Hepatocyte (in vitro differentiated cells): ENCODE data around the gene DENND6B.

Experiments
- EZH2 ChIP-seq: fragments of 200-600 bp; sonication (generic); IDR thresholded peaks from 2 replicates; pipeline ENCODE4 v1.6.1; 2016; ENCODE audit warnings: antibody characterized with exemption, mild to moderate bottlenecking, borderline replicate concordance
- TF ChIP-seq, protein P1 (sequence below): fragments of 200-600 bp; sonication (generic); IDR thresholded peaks from 2 replicates; pipeline ENCODE4 v1.5.1; 2016; ENCODE audit warnings: antibody characterized with exemption, mild to moderate bottlenecking; ENCODE audit not compliant: poor library complexity

DNA sequence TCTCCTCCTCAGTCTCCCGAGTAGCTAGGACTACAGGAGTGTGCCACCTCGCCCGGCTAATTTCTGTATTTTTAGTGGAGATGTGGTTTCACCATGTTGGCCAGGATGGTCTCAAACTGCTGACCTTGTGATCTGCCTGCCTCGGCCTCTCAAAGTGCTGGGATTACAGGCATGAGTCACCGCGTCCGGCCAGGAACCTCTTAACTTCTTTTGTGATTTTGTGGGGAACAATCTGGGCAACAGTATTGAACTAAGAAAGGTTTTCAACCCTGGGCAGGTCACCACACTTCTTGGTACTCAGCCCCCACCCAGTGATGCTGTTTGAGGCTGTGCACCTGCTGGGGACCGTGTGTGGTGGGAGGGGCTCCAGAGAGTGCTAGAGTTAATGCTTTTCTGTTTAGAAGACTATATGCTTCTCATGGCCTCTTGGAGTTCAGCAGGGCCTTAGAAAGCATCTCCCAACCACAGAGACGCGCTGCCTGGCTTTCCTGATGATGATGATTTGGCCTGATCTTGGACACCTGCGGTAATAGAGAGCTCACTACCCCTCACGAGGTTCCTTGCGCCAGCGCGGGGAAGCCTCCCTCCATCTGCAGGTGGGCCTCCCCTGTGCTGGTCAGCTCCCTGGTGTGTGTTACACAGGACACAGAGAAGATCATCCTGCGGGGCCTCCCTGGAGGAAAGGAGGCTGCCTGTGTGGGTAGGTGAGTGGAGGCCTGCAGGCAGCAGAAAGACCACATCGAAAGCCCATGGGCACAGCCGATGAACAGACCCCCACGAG lies 1.2 kb downstream of the DENND6B start:
- TF ChIP-seq, protein P1, sequence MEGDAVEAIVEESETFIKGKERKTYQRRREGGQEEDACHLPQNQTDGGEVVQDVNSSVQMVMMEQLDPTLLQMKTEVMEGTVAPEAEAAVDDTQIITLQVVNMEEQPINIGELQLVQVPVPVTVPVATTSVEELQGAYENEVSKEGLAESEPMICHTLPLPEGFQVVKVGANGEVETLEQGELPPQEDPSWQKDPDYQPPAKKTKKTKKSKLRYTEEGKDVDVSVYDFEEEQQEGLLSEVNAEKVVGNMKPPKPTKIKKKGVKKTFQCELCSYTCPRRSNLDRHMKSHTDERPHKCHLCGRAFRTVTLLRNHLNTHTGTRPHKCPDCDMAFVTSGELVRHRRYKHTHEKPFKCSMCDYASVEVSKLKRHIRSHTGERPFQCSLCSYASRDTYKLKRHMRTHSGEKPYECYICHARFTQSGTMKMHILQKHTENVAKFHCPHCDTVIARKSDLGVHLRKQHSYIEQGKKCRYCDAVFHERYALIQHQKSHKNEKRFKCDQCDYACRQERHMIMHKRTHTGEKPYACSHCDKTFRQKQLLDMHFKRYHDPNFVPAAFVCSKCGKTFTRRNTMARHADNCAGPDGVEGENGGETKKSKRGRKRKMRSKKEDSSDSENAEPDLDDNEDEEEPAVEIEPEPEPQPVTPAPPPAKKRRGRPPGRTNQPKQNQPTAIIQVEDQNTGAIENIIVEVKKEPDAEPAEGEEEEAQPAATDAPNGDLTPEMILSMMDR = no peak
- TF ChIP-seq EZH2 = no peak
